ENCODE data around the gene ANP32A. TPM values are rescaled to one million over a fixed set of nuclear protein-coding genes. Genes with fewer than 3 reads are reported as not detected.

The ANP32A gene
- total RNA-seq, 1 donor from 2014 or later, result 222 TPM

DNA sequence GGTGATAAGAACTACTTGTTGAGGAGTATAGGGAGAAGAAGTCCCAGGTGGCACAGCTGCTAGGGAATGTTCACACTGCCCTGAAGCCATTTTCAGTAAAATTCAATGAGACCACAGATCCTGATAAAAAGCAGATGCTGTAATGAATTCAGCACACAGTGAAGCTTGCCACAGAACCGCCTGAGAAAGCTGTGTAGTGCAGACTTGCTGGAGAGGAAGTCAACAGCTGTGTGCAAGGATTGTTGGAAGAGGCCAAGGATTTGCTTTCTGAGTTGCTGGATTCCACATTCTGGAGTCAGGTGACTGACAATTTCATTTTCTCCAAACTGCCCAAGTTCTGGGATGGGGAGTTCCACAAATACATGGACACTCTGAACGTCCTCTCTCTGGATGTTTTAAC is 70.9 kb downstream of the ANP32A start:
- Mint-ChIP-seq H3K4me1 (ENCODE audit: unreplicated experiment) (no peaks in the 10 kb centered on the region), H3K4me3 (no peak overlapping the region), H3K36me3 (no peaks in the 10 kb centered on the region), H3K27me3 (peaks cover 1% of the 10 kb centered on the region), H3K27ac (no peak overlapping the region), H3K9me3 (no peaks in the 10 kb centered on the region)
- DNase-seq (ENCODE audit: extremely low spot score, unreplicated experiment), result peak; percentile 22
- TF ChIP-seq, protein P1, sequence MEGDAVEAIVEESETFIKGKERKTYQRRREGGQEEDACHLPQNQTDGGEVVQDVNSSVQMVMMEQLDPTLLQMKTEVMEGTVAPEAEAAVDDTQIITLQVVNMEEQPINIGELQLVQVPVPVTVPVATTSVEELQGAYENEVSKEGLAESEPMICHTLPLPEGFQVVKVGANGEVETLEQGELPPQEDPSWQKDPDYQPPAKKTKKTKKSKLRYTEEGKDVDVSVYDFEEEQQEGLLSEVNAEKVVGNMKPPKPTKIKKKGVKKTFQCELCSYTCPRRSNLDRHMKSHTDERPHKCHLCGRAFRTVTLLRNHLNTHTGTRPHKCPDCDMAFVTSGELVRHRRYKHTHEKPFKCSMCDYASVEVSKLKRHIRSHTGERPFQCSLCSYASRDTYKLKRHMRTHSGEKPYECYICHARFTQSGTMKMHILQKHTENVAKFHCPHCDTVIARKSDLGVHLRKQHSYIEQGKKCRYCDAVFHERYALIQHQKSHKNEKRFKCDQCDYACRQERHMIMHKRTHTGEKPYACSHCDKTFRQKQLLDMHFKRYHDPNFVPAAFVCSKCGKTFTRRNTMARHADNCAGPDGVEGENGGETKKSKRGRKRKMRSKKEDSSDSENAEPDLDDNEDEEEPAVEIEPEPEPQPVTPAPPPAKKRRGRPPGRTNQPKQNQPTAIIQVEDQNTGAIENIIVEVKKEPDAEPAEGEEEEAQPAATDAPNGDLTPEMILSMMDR (conservative IDR thresholded peaks at IDR 0.05), result no peak

DNA sequence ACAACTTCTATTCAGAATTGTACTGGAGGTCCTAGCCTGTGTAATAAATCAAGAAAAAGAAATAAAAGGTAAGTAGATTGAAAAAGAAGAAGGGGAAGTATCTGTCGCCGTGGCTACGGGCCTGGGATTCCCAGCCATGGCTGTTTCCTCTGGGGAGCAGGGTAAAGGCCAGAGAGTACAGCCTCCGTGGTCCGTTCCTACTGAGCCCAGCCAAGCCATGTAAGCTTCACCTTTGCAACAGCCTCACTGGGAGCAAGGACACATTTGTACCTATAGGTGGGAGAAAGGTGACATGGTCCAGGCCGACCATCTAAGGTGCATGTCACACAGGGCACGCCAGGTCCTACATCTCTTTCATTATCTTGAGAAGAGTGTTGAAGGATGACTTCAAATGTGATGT is 71.3 kb downstream of the ANP32A start:
- Mint-ChIP-seq H3K4me3 (no peak overlapping the region), H3K9me3 (no peaks in the 10 kb centered on the region), H3K4me1 (ENCODE audit: unreplicated experiment) (no peaks in the 10 kb centered on the region), H3K36me3 (no peaks in the 10 kb centered on the region), H3K27me3 (no peaks in the 10 kb centered on the region), H3K27ac (no peak overlapping the region)
- DNase-seq (ENCODE audit: extremely low spot score, unreplicated experiment), result peak; percentile 44
- TF ChIP-seq, protein P1 (conservative IDR thresholded peaks at IDR 0.05), result no peak

DNA sequence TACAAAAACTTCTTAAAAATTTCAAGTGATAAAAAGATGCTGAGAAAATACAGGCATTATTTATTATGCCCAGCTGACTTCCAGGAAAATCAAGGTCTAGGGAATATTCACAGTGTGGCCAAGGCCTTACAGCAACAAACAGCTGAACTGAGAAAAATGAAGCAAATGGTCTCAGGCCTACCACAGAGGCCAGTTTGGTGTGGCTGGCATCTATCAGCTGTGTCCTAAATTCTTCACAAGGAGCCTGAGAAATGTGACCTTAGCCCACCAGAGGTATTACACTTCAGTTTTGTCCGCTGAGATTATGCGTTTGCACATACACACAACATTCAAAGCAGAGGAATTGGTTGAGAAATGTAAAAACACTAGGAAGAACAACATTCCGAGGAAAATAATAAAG is 77.4 kb downstream of the ANP32A start:
- H3K36me3 Mint-ChIP-seq, result no peaks in the 10 kb centered on the region
- H3K27me3 Mint-ChIP-seq, result no peaks in the 10 kb centered on the region
- no peaks in the 10 kb centered on the region for H3K4me1 Mint-ChIP-seq (ENCODE audit: unreplicated experiment)
- no peaks in the 10 kb centered on the region for H3K9me3 Mint-ChIP-seq
- TF ChIP-seq, protein P1 (conservative IDR thresholded peaks at IDR 0.05), result no peak
- no peak overlapping the region for H3K27ac Mint-ChIP-seq
- DNase-seq (ENCODE audit: extremely low spot score, unreplicated experiment), result peak; percentile 8
- no peak overlapping the region for H3K4me3 Mint-ChIP-seq

DNA sequence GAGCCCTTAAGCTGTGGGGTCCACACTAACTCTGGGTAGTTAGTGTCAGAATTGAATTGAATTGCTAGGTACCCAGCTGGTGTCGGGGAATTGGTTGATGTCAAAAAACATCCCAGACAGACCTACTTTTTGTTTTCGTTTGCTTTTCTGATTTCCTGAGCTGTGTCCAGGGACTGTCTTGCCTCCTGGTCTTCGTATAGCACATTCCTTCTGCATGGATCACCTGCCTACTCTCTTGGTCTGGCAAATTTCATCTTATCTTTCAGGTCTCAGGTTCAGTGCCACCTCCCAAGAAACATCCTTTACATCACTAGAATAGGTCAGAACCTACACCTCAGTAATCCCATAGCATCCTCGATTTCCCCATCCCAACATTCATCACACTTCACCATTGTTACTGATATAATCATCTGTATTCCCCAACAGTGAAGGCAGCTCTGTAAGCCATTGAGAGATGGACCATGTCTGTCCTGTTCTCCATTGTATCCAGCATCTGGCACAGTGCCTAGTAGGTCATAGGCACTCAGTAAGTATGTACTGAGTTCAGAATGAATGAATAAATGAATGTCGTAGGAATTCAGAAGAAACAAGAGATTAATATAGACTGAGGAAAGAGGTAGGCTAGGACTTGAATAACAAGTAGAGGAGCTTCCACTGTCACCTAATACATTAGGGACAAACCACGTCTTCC is 81.2 kb downstream of the ANP32A start:
- DNase-seq (ENCODE audit: extremely low spot score, unreplicated experiment), result no peak
- Mint-ChIP-seq H3K9me3 (no peaks in the 10 kb centered on the region), H3K4me1 (ENCODE audit: unreplicated experiment) (peaks cover 5% of the 10 kb centered on the region), H3K36me3 (no peaks in the 10 kb centered on the region), H3K27ac (no peak overlapping the region), H3K4me3 (no peak overlapping the region), H3K27me3 (no peaks in the 10 kb centered on the region)
- TF ChIP-seq, protein P1 (conservative IDR thresholded peaks at IDR 0.05), result no peak

DNA sequence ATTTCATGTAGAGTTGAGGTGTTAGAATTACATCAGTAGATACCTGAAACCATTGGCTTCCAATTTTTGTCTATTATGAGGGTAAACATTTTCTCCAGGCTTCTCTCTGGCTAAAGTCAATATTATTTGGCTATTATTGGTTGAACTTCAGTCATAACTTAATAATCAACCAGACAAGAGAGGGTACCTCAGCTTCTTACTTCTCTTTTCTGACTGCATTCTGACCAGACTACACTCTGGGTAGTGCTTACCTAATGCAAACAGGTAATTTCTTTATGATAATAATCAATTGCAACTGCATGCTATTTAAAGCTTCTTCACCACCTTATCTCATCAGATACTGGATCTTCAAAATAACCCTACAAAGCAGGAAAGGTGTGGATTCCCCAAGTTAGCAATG is 85.1 kb downstream of the ANP32A start:
- TF ChIP-seq, protein P1 (conservative IDR thresholded peaks at IDR 0.05), result no peak
- Mint-ChIP-seq H3K4me3 (no peak overlapping the region), H3K27me3 (no peaks in the 10 kb centered on the region), H3K36me3 (no peaks in the 10 kb centered on the region), H3K9me3 (no peaks in the 10 kb centered on the region), H3K27ac (no peak overlapping the region), H3K4me1 (ENCODE audit: unreplicated experiment) (peaks cover 13% of the 10 kb centered on the region)
- no peak for DNase-seq (ENCODE audit: extremely low spot score, unreplicated experiment)
